ENCODE results near the gene IGFN1. TPM values are rescaled to one million over a fixed set of nuclear protein-coding genes. Genes with fewer than 3 reads are reported as not detected.

IGFN1 gene
- total and polyA plus RNA-seq, 2 of the 8 experiments (the other 6 are each of a cell fraction or from before 2014, with no cell fraction given) = not detected

- TF ChIP-seq TCF12 (IDR thresholded peaks at IDR 0.05; ENCODE audit: low read depth, low read length) = no peak
- no peak for TF ChIP-seq SP2 (IDR thresholded peaks at IDR 0.05; ENCODE audit: low read length)
- TF ChIP-seq FOSL1 (IDR thresholded peaks at IDR 0.05; ENCODE audit: insufficient read depth, low read depth, low read length) = no peak
- TF ChIP-seq CHD7 (IDR thresholded peaks at IDR 0.05; ENCODE audit: insufficient replicate concordance, low read length) = no peak
- TF ChIP-seq SP4 (IDR thresholded peaks at IDR 0.05; ENCODE audit: low read length) = no peak
These were observed 15.6 kb downstream of the IGFN1 start (continued) for GRCh38 chr1:201206176-201206575.

All from H1 (cell line).